ENCODE measurements around the gene XRCC1. TPM values are rescaled to one million over a fixed set of nuclear protein-coding genes. Genes with fewer than 3 reads are reported as not detected.
A peak's percentile ranks its signal among the peaks of the same experiment; 100 is the strongest.

XRCC1 gene
- total RNA-seq, 1 donor from 2014 or later: 70.7 TPM

DNA sequence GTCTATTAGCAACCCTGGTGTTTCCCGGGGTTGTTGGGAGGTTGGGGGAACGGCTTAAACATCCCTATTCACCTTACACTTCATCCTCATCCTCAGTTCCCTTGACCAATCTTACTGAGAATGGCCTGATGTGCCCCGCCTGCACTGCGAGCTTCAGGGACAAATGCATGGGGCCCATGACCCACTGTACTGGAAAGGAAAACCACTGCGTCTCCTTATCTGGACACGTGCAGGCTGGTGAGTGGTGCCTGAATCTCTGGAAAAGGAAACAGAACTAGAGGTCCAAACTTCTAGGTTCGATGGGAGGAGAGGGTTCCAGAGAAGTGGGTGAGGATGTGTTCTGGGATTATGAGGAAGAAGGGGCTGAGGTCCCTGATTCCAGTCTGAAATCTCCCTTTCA, 6.1 kb upstream of the XRCC1 start:
- Mint-ChIP-seq H3K27me3 (no peaks in the 10 kb centered on the region), H3K4me1 (ENCODE audit: low read depth) (peaks cover 19% of the 10 kb centered on the region), H3K4me3 (ENCODE audit: low read depth) (peak overlapping the region; percentile 81), H3K9me3 (ENCODE audit: low read depth) (no peaks in the 10 kb centered on the region), H3K36me3 (ENCODE audit: insufficient read depth) (peaks cover 8% of the 10 kb centered on the region), H3K27ac (peak overlapping the region; percentile 64)
- TF ChIP-seq, protein P1, sequence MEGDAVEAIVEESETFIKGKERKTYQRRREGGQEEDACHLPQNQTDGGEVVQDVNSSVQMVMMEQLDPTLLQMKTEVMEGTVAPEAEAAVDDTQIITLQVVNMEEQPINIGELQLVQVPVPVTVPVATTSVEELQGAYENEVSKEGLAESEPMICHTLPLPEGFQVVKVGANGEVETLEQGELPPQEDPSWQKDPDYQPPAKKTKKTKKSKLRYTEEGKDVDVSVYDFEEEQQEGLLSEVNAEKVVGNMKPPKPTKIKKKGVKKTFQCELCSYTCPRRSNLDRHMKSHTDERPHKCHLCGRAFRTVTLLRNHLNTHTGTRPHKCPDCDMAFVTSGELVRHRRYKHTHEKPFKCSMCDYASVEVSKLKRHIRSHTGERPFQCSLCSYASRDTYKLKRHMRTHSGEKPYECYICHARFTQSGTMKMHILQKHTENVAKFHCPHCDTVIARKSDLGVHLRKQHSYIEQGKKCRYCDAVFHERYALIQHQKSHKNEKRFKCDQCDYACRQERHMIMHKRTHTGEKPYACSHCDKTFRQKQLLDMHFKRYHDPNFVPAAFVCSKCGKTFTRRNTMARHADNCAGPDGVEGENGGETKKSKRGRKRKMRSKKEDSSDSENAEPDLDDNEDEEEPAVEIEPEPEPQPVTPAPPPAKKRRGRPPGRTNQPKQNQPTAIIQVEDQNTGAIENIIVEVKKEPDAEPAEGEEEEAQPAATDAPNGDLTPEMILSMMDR (IDR thresholded peaks at IDR 0.05; ENCODE audit: unreplicated experiment): no peak
- no peak for DNase-seq (ENCODE audit: low spot score, unreplicated experiment)

DNA sequence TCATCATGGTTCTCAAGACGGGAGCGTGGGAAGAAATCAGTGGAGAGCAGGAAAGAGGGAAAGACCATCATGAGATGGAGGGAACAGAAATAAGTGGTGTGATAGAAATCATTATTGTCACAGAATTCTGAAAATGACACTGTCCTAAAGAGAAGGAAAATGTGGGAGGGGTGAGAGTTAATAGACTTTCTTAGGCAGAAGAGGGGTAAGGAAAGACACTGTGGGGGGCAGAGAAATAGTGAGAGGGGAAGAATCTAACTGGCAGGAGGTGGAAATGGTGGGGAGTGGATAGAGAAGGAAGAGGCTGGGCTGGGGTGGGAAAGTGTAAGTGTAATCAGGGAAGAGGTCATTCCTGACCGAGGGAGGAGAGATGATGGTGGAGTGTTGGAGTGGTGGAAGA, 3.5 kb upstream of the XRCC1 start:
- Mint-ChIP-seq H3K4me3 (ENCODE audit: low read depth) (peak overlapping the region; percentile 81), H3K27me3 (no peaks in the 10 kb centered on the region), H3K9me3 (ENCODE audit: low read depth) (no peaks in the 10 kb centered on the region), H3K36me3 (ENCODE audit: insufficient read depth) (no peaks in the 10 kb centered on the region), H3K27ac (peak overlapping the region; percentile 43), H3K4me1 (ENCODE audit: low read depth) (peaks cover 22% of the 10 kb centered on the region)
- DNase-seq (ENCODE audit: low spot score, unreplicated experiment): no peak
- TF ChIP-seq, protein P1 (IDR thresholded peaks at IDR 0.05; ENCODE audit: unreplicated experiment): no peak

DNA sequence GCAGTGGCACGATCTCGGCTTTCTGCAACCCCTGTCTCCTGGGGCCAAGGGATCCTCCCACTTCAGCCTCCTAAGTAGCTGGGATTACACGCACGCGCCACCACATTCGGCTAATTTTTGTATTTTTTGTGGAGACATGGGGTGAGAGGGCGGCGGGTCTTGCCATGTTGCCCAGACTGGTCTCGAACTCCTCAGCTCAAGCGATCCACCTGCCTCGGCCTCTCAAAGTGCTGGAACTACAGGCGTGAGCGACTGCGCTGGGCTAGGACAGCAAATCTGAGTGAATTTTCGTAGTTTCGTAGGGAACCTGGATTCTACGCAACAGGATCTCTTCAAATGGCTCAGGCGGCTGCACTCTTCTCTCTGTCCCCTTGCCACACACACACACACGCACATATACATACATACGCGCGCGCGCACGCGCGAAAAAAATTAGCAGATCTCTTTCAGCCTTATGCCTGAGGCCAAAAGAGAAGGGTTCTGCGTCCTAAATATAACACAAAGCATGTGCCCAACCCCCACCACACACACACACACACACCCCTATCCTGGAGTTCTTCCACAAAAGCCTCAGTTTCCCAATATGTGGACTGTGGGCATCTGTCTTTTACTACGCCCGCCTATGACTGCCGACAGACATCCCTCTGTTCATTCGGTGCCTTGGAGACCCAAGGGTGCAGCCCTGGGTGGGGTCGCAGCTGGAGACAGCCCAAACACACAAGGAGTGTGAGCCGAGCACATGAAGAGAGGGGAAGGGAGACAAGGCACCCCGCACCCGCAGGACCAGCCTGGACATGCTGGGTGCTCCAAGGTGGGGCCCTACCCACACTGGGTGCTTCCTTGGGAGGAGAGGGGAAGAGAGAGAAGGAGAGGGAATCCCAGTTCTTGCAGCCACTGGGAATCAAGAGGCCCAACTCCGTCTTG, 890 bp upstream of the XRCC1 start:
- Mint-ChIP-seq H3K36me3 (ENCODE audit: insufficient read depth) (peaks cover 5% of the 10 kb centered on the region), H3K4me1 (ENCODE audit: low read depth) (peaks cover 26% of the 10 kb centered on the region), H3K27me3 (no peaks in the 10 kb centered on the region), H3K4me3 (ENCODE audit: low read depth) (peak overlapping the region; percentile 48), H3K27ac (peak overlapping the region; percentile 92), H3K9me3 (ENCODE audit: low read depth) (no peaks in the 10 kb centered on the region)
- no peak for DNase-seq (ENCODE audit: low spot score, unreplicated experiment)
- TF ChIP-seq, protein P1 (IDR thresholded peaks at IDR 0.05; ENCODE audit: unreplicated experiment): no peak

DNA sequence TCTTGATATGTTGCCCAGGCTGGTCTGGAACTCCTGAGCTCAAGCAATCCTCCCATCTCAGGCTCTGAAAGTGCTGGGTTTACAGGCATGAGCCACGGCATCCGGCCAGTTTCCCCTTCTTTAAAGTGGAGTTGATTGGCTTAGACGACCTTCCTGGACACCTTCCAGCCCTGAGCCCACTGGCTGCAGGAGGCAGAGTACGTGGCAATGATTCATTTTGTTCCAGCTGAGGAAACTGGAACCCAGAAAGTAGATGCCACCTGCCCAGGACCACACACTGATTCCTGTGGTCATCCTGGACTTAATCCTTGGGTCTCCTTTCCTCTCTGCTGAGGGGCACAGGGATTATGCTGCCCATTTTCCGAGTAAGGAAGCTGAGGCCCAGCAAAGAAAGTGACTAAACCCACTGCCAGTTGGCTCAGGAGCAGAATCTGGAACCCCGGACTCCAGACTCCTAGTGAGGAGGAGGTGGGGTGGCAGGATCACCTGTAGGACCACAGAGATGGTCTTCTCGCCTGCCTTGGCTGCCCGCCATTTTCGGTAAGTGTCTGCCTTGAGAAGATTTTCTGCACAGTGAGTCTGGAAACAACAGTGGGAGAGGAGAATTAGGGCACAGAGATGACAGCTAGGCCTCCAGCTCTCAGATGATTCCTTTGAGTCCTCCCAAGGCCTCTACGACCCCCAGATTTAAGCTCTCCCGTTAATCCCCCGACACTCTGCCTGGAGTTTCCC, 737 bp downstream of the XRCC1 start:
- Mint-ChIP-seq H3K27me3 (no peaks in the 10 kb centered on the region), H3K27ac (peak overlapping the region; percentile 96), H3K4me1 (ENCODE audit: low read depth) (peaks cover 23% of the 10 kb centered on the region), H3K9me3 (ENCODE audit: low read depth) (no peaks in the 10 kb centered on the region), H3K36me3 (ENCODE audit: insufficient read depth) (peaks cover 5% of the 10 kb centered on the region), H3K4me3 (ENCODE audit: low read depth) (peak overlapping the region; percentile 91)
- no peak for DNase-seq (ENCODE audit: low spot score, unreplicated experiment)
- TF ChIP-seq, protein P1 (IDR thresholded peaks at IDR 0.05; ENCODE audit: unreplicated experiment): no peak

DNA sequence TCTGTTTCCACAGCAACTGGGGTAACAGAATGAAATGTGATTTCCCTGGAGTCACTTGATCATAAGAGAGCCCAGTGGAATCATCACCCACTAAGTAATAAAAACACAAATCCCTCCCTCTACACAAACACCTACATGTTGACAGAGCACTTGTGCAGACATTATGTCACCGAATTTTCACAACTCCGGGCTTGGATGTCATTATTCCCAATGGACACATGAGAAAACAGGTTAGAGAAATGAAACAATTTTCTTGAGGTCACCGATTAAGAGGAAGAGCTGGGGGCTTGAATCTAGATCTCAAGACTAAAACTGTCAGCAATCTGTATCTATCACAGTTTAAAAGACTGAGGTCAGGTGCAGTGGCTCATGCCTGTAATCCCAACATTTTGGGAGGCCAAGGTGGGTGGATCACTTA, 3.1 kb downstream of the XRCC1 start:
- peak overlapping the region; percentile 49 for H3K27ac Mint-ChIP-seq
- H3K9me3 Mint-ChIP-seq (ENCODE audit: low read depth): no peaks in the 10 kb centered on the region
- no peaks in the 10 kb centered on the region for H3K27me3 Mint-ChIP-seq
- H3K4me3 Mint-ChIP-seq (ENCODE audit: low read depth): no peak overlapping the region
- H3K36me3 Mint-ChIP-seq (ENCODE audit: insufficient read depth): peaks cover 5% of the 10 kb centered on the region
- TF ChIP-seq, protein P1 (IDR thresholded peaks at IDR 0.05; ENCODE audit: unreplicated experiment): no peak
- DNase-seq (ENCODE audit: low spot score, unreplicated experiment): no peak
- H3K4me1 Mint-ChIP-seq (ENCODE audit: low read depth): peaks cover 19% of the 10 kb centered on the region

Data from progenitor cell of endocrine pancreas (in vitro differentiated cells).